Caco-2 (cell line): ENCODE data around the gene CCDC201. TPM values are rescaled to one million over a fixed set of nuclear protein-coding genes. Genes with fewer than 3 reads are reported as not detected.
"Not testable (repeated sequence)": the region's sequence is repeated elsewhere in the genome, so short reads cannot be mapped to it uniquely, and the experiment has no call there.

ENCODE experiments used
- BruUV-seq: library from RNA; stranded (reverse); fragments of 400-500 nt; replicated peaks from 2 replicates; lab custom pipeline; 2021; lab: Mats Ljungman, UMichigan
- CTCF ChIA-PET: fragments of 300-600 bp; sonication (Branson Sonifier 250); formaldehyde crosslinking; loops from one replicate; lab custom pipeline; 2022; ENCODE audit warnings: antibody characterized with exemption; lab: Charles Lee
- POLR2A ChIA-PET: fragments of 300-600 bp; sonication (Branson Sonifier 250); formaldehyde crosslinking; loops from one replicate; lab custom pipeline; 2022; ENCODE audit warnings: antibody characterized with exemption; lab: Charles Lee
- DNase-seq, 2 experiments: peaks; one replicate each; pipeline versions ENCODE4 v3.0.0 to v3.0.0-alpha.2; 2020 to 2022
- H3K27me3 ChIP-seq: replicated peaks from 2 replicates; pipeline ENCODE4 v1.6.0; 2011; ENCODE audit warnings: low read length; ENCODE audit not compliant: control insufficient read depth, insufficient read depth
- H3K36me3 ChIP-seq: 2 replicates; pipeline ENCODE4 v1.5.1; 2011; ENCODE audit warnings: low read length; ENCODE audit not compliant: control insufficient read depth, insufficient read depth
- H3K4me1 ChIP-seq: fragments of 250-450 bp; sonication (Bioruptor Pico); 2 replicates; pipeline ENCODE4 v1.5.1; 2020; ENCODE audit warnings: mild to moderate bottlenecking
- H3K4me3 ChIP-seq: 2 replicates; pipeline ENCODE4 v1.5.1; 2011; ENCODE audit warnings: low read depth, mild to moderate bottlenecking, control low read depth, low read length
- H3K9me3 ChIP-seq: fragments of 250-450 bp; sonication (Bioruptor Pico); 2 replicates; pipeline ENCODE4 v1.5.1; 2020; ENCODE audit warnings: mild to moderate bottlenecking, moderate library complexity
- H3K27ac Mint-ChIP-seq: one replicate; pipeline ENCODE4 v1.8.0; 2022; ENCODE audit warnings: mixed read lengths; ENCODE audit not compliant: unreplicated experiment
- H3K27me3 Mint-ChIP-seq: one replicate; pipeline ENCODE4 v1.8.0; 2022; ENCODE audit warnings: mixed read lengths; ENCODE audit not compliant: insufficient read depth, unreplicated experiment
- H3K36me3 Mint-ChIP-seq: one replicate; pipeline ENCODE4 v1.8.0; 2022; ENCODE audit warnings: mild to moderate bottlenecking, mixed read lengths; ENCODE audit not compliant: insufficient read depth, unreplicated experiment
- H3K4me1 Mint-ChIP-seq: one replicate; pipeline ENCODE4 v1.8.0; 2022; ENCODE audit warnings: low read depth, mixed read lengths; ENCODE audit not compliant: unreplicated experiment
- H3K4me3 Mint-ChIP-seq: one replicate; pipeline ENCODE4 v1.8.0; 2022; ENCODE audit warnings: mild to moderate bottlenecking, moderate library complexity, mixed read lengths; ENCODE audit not compliant: unreplicated experiment
- H3K9me3 Mint-ChIP-seq: one replicate; pipeline ENCODE4 v1.8.0; 2022; ENCODE audit warnings: mixed read lengths; ENCODE audit not compliant: unreplicated experiment
- intact Hi-C: fragments of 100-400 bp; cut with micrococcal nuclease; formaldehyde crosslinking; loops from one replicate; pipeline ENCODE4 v1.10.0; 2022; ENCODE audit not compliant: unreplicated experiment
- total RNA-seq: library from RNA; stranded (reverse); gene quantifications from 2 replicates; pipeline ENCODE4 v1.2.3, GENCODE V29; 2022

The CCDC201 gene
- total RNA-seq, 1 experiment from 2014 or later: not detected

DNA sequence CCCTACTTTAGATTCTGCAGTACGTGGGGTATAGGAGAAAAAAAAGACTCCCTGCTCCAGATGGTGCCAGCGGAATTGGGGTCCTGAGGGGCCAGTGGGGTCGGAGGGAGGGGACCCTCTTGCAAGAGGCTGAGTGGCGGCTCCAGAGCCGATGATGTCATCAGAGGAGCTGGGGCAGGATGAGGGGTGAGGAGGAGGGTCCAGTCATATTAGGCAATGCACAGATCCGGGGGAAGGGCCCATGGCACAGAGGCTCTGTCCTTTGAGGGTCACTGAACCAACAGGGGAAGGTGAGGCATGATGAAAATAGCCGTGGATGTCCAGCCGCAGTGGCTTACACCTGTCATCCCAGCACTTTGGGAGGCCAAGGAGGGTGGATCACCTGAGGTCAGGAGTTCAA, 19.4 kb downstream of the CCDC201 start:
- BruUV-seq, H3K4me1 Mint-ChIP-seq, H3K4me3 Mint-ChIP-seq, H3K9me3 Mint-ChIP-seq, H3K4me3 ChIP-seq, H3K36me3 ChIP-seq, H3K27me3 ChIP-seq, H3K9me3 ChIP-seq, H3K36me3 Mint-ChIP-seq, H3K27ac Mint-ChIP-seq, H3K27me3 Mint-ChIP-seq, POLR2A ChIA-PET, DNase-seq, H3K4me1 ChIP-seq: not testable (repeated sequence)
- CTCF ChIA-PET: interaction anchor here (0.7 to 1.4 kb wide), 2 partner anchors 95 to 190 kb away, joined by 3 to 11 read pairs; no protein-coding TSS in a partner anchor
- intact Hi-C loops: loop anchor here (10.0 kb wide), 1 partner anchor 259 kb away; no protein-coding TSS in a partner anchor

GRCh38 chr7:45852984-45853383, 19.9 kb downstream of the CCDC201 start:
- CTCF ChIA-PET: interaction anchor here (0.6 kb wide), 1 partner anchor 592 kb away, joined by 3 read pairs; no protein-coding TSS in a partner anchor
- BruUV-seq, H3K4me1 Mint-ChIP-seq, DNase-seq, H3K9me3 ChIP-seq, H3K27me3 ChIP-seq, H3K4me3 Mint-ChIP-seq, H3K4me3 ChIP-seq, POLR2A ChIA-PET, H3K36me3 Mint-ChIP-seq, H3K27me3 Mint-ChIP-seq, H3K36me3 ChIP-seq, H3K9me3 Mint-ChIP-seq, H3K4me1 ChIP-seq, H3K27ac Mint-ChIP-seq: not testable (repeated sequence)
- intact Hi-C loops: loop anchor here (10.0 kb wide), 1 partner anchor 258 kb away; no protein-coding TSS in a partner anchor

DNA sequence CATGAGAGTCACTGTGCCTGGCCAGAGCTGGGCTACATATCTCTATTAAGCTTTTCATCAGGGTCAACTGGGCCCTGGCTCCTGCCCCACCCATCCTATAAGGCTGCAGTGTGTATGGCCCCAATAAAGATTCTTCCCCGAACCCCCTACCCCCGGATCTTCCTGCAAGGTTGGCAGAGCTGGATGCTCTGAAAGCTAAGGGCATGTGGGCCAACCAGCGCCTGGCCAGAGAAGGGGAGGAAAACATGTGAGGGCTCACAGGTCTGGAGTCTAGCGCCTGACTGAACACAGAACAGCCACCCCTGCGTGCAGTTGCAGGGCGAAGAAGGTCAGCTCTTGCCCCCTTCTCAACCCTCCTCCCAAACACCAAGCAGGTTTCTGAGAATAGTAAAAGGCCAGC, 24.1 kb downstream of the CCDC201 start:
- CTCF ChIA-PET, H3K9me3 Mint-ChIP-seq, DNase-seq, H3K4me1 Mint-ChIP-seq, H3K4me3 Mint-ChIP-seq, H3K27me3 ChIP-seq, H3K9me3 ChIP-seq, H3K27me3 Mint-ChIP-seq, H3K36me3 ChIP-seq, H3K36me3 Mint-ChIP-seq, POLR2A ChIA-PET, H3K27ac Mint-ChIP-seq, BruUV-seq, H3K4me3 ChIP-seq, intact Hi-C loops, H3K4me1 ChIP-seq: not testable (repeated sequence)

- H3K27me3 ChIP-seq, H3K27me3 Mint-ChIP-seq, H3K4me1 ChIP-seq, H3K9me3 Mint-ChIP-seq, H3K9me3 ChIP-seq, DNase-seq, H3K36me3 ChIP-seq, CTCF ChIA-PET, H3K27ac Mint-ChIP-seq, BruUV-seq, H3K4me3 Mint-ChIP-seq, intact Hi-C loops, H3K4me3 ChIP-seq, H3K4me1 Mint-ChIP-seq, H3K36me3 Mint-ChIP-seq: not testable (repeated sequence)
- POLR2A ChIA-PET: interaction anchor here (0.7 kb wide), 1 partner anchor 14 kb away, joined by 3 read pairs; no protein-coding TSS in a partner anchor
These were observed 26.3 kb downstream of the CCDC201 start for GRCh38 chr7:45846536-45846935.

DNA sequence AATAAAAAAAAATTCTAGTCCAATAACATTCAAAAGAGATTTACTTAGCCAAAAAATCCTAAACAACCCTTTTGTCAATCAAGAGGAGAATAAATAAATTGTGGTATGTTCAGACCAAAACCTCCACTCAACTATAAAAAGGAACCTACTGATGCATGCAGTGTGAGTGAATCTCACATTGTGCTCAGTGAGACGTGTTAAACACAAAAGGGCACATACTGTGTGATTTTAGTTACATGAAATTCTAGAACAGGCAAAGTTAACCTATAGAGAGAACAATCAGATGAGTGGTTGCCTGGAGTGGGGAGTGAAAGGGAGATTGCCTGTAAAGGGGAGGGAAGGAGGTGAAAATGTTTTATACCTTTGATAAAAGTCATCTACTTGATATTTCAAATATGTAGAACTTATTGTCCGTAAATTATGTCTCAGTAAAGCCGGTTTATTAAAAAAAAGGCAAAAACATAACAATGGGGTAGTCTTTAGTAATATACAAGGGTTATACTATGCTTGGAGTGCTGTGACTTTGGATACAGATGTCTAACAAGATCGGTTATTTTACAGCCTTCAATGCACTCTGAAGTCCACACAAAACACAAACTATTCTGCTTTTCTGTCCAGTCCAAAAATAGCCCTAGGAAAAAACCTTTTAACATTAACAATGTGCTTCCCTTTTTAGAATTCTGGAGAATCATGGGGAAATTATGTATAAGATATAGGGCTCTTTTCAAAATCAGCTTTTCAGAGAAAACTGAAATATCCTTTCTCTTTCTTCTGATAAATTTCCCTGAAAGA, 30.8 kb downstream of the CCDC201 start:
- H3K4me3 Mint-ChIP-seq, H3K27me3 ChIP-seq, H3K27ac Mint-ChIP-seq, BruUV-seq, POLR2A ChIA-PET, H3K27me3 Mint-ChIP-seq, H3K9me3 Mint-ChIP-seq, H3K36me3 Mint-ChIP-seq, H3K4me3 ChIP-seq, DNase-seq, CTCF ChIA-PET, H3K9me3 ChIP-seq, H3K36me3 ChIP-seq, H3K4me1 ChIP-seq, H3K4me1 Mint-ChIP-seq, intact Hi-C loops: not testable (repeated sequence)

DNA sequence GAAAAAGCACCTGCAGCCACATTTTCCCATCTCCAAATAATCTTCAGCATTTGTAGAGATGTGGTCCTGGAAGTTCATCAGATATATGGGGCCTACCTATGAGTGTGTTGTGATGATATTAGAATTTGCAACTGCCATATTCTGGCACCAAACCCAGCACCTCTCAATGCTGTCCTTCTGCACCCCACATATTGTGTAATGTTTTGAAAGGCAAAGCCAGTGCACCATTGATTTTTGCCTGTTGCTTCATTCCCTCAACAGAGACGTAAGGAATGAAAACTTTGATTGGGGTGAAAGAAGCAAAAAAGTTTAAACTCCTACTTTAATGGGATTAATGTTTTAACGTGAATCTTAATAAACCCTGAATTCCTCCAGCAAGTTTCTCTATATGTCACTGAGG, 34.0 kb downstream of the CCDC201 start:
- POLR2A ChIA-PET, CTCF ChIA-PET, H3K9me3 ChIP-seq, H3K4me1 Mint-ChIP-seq, BruUV-seq, intact Hi-C loops, H3K27me3 ChIP-seq, H3K27me3 Mint-ChIP-seq, DNase-seq, H3K4me3 Mint-ChIP-seq, H3K27ac Mint-ChIP-seq, H3K36me3 ChIP-seq, H3K36me3 Mint-ChIP-seq, H3K4me1 ChIP-seq, H3K9me3 Mint-ChIP-seq, H3K4me3 ChIP-seq: not testable (repeated sequence)
